H1 (cell line): ENCODE results near the gene ZNF629. TPM values are rescaled to one million over a fixed set of nuclear protein-coding genes. Genes with fewer than 3 reads are reported as not detected.

ENCODE experiments used
- CHD7 ChIP-seq: fragments of 300-600 bp; sonication (generic); IDR thresholded peaks from 2 replicates; pipeline ENCODE4 v1.7.1; 2012; ENCODE audit warnings: low read length, moderate library complexity, mild to moderate bottlenecking, inconsistent platforms; ENCODE audit not compliant: insufficient replicate concordance
- CREB1 ChIP-seq: IDR thresholded peaks from 2 replicates; pipeline ENCODE4 v1.6.1; 2012; ENCODE audit warnings: inconsistent platforms
- NANOG ChIP-seq: IDR thresholded peaks from 2 replicates; pipeline ENCODE4 v1.6.1; 2011; ENCODE audit warnings: low read length, low read depth, mild to moderate bottlenecking, inconsistent platforms; ENCODE audit not compliant: insufficient read depth, poor library complexity, severe bottlenecking
- SP2 ChIP-seq: IDR thresholded peaks from 2 replicates; pipeline ENCODE4 v1.6.1; 2012; ENCODE audit warnings: mild to moderate bottlenecking, low read length, inconsistent platforms
- TAF7 ChIP-seq: optimal IDR thresholded peaks from 2 replicates; pipeline ENCODE3; 2011; ENCODE audit warnings: low read depth, mild to moderate bottlenecking, inconsistent platforms, low read length, moderate library complexity, borderline replicate concordance
- TBP ChIP-seq: IDR thresholded peaks from 2 replicates; pipeline ENCODE4 v1.6.1; 2011; ENCODE audit warnings: low read depth, low read length, improper control_type of control experiment
- YY1 ChIP-seq: IDR thresholded peaks from 2 replicates; pipeline ENCODE4 v1.6.1; 2011; ENCODE audit warnings: low read depth, mild to moderate bottlenecking, low read length
- polyA plus RNA-seq, 7 experiments: library from polyadenylated mRNA; depleted of rRNA in 3 of 7; stranded (reverse) in 5 of 7; unstranded in 2 of 7; fragments of >200 nt in 5 of 7; fragments of 200-250 nt in 2 of 7; gene quantifications; 1 replicate in 5 of 7; 2 replicates in 1 of 7; 4 replicates in 1 of 7; pipeline versions ENCODE4 v1.2.1 to v1.2.3, GENCODE V29; 2011 to 2013; ENCODE audit warnings: missing spikeins in 2 of 7, mixed read lengths in 2 of 7
- total RNA-seq: library from RNA; stranded (reverse); fragmentation: NEBNext Ultra II Directional; extraction: Animal tissue kit (Norgen Biotek cat#: 25700); gene quantifications from 2 replicates; pipeline ENCODE4 v1.2.1, GENCODE V29; 2021

ZNF629 gene
- total and polyA plus RNA-seq, 2 of the 8 experiments (the other 6 are each of a cell fraction or from before 2014, with no cell fraction given) = 11.0 to 19.5 TPM

- no peak for TF ChIP-seq CHD7
- no peak for TF ChIP-seq YY1
- TF ChIP-seq SP2 = no peak
- no peak for TF ChIP-seq NANOG
- TF ChIP-seq TBP = no peak
- no peak for TF ChIP-seq CREB1
- no peak for TF ChIP-seq TAF7
Observed at GRCh38 chr16:30766933-30767284, 20.1 kb downstream of the ZNF629 start (continued).
